ENCODE results near the gene M6PR.

Gene M6PR

DNA sequence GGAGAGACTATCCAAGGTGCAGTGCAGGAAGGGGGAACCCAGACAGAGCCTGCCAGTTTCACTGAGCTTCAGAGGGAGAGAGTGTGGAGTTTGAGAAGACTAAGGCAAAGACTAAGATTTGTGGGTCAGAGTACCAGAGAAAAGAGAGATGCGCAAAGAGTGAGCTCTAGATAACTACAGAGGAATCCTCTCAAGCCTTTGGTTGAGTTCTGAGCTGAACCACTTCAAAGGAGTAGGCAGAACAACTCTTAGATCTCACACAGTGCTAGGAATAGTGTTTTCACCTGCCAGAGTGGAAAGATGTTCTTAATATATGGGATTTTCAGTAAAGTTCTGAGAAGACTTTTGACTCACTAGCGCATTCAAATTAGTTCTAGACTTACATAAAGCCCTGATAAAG is 10.7 kb upstream of the M6PR start:
- TF ChIP-seq, protein P1, sequence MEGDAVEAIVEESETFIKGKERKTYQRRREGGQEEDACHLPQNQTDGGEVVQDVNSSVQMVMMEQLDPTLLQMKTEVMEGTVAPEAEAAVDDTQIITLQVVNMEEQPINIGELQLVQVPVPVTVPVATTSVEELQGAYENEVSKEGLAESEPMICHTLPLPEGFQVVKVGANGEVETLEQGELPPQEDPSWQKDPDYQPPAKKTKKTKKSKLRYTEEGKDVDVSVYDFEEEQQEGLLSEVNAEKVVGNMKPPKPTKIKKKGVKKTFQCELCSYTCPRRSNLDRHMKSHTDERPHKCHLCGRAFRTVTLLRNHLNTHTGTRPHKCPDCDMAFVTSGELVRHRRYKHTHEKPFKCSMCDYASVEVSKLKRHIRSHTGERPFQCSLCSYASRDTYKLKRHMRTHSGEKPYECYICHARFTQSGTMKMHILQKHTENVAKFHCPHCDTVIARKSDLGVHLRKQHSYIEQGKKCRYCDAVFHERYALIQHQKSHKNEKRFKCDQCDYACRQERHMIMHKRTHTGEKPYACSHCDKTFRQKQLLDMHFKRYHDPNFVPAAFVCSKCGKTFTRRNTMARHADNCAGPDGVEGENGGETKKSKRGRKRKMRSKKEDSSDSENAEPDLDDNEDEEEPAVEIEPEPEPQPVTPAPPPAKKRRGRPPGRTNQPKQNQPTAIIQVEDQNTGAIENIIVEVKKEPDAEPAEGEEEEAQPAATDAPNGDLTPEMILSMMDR (IDR thresholded peaks at IDR 0.05; ENCODE audit: low read depth, low read length), result no peak
- no peak overlapping the region for H3K4me3 ChIP-seq (ENCODE audit: low read depth, low read length)

DNA sequence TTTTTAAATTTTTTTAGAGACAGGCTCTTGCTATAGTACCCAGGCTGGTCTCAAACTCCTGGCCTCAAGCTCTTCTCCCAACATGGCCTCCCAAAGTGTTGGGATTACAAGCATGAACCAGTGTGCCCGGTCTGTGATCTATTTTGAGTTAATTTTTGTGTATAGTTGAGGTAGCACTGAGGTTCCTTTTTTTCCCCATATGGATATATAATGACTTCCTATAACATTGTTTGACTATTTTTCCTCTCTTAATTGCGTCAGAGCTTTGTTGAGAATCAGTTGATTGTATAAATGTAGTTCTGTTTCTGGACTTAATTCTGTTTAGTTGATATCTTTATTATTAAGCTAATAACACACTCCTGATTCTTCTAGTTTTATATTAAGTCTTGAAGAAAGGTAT is 8.6 kb upstream of the M6PR start:
- TF ChIP-seq, protein P1 (IDR thresholded peaks at IDR 0.05; ENCODE audit: low read depth, low read length), result no peak
- no peak overlapping the region for H3K4me3 ChIP-seq (ENCODE audit: low read depth, low read length)

DNA sequence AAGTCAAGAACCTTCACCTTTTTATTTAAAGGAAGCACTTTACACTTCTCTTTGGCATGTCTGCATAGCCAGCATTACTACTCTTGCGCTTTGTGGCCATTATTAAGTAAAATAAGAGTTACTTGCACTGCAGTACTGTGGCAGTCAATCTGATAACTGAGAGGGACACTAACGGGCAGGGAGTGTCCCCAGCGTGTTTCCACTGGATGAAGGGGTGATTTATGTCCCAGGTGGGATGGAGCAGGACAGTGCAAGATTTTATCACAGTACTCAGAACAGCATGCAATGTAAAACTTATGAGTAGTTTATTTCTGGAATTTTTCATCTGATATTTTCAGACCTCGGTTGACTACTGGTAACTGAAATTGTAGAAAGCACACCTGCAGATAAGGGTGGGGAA is 8.1 kb upstream of the M6PR start:
- no peak overlapping the region for H3K4me3 ChIP-seq (ENCODE audit: low read depth, low read length)
- TF ChIP-seq, protein P1 (IDR thresholded peaks at IDR 0.05; ENCODE audit: low read depth, low read length), result no peak

DNA sequence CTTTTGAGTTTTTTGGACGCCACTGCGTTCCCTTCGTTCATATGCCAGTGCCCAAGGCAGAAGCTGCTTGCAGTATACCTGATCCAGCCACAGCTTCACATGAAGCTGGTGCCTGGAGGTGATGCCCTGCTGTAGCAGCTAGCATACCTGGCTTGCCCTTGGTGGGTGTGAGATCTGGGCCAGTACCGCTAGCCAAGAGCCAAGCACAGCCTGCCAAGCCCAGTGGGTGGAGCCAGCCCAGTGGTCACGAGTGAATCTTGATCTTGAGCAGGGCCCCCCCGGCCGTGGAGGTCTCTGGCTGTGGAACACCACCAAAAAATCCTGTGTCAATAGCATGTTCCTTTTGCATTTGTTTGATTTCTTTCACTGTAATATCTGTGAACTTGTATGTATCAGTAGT is 7.3 kb upstream of the M6PR start:
- H3K4me3 ChIP-seq (ENCODE audit: low read depth, low read length), result no peak overlapping the region
- TF ChIP-seq, protein P1 (IDR thresholded peaks at IDR 0.05; ENCODE audit: low read depth, low read length), result no peak

DNA sequence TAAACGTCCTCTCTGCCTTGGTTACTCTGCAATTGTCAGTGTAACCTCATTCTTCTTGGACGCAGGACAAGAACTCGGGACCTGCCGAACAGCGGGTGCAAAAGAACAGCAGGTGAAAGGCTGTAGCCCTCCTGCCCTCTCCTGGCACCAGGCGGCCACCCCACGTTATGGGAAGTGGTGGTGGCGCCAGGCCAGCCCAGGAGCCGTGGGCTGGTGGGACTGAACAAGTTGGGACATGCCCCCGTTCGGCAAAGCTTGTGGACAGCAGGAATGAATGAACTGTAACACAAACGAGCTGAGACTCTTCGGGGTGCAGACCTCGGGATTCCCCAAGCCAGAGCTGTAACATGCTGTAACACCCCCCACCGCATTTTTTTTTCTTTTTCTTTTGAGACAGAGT is 6.6 kb upstream of the M6PR start:
- no peak overlapping the region for H3K4me3 ChIP-seq (ENCODE audit: low read depth, low read length)
- TF ChIP-seq, protein P1 (IDR thresholded peaks at IDR 0.05; ENCODE audit: low read depth, low read length), result no peak

DNA sequence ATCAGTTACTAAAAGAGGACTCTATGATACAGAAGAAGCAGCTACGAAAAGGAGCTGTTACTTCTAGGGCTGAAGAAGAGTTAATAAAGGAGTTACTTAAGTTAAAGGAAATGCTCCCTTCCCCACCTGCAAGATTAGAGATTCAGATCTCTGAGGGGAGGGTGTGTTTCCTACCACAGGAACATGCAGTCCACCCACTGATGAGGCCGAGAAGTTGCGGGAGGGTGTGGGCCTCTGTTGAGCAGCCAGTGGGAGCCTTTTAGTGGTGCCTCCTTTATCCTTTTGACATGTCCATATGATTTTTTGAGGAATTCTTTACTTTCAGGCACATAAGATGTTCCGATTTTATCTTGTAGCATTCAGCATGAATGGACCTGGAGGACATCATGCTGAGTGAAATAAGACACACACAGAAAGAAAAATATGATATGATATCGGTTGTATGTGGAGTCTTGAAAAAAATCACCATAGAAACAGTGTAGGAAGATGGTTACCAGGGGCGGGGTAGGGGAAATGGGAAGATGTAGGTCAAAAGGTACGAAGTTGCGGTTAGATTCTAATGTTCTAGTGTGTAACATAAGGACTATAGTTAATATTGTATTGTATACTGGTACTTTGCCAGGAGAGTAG is 4.4 kb upstream of the M6PR start:
- TF ChIP-seq, protein P1 (IDR thresholded peaks at IDR 0.05; ENCODE audit: low read depth, low read length), result no peak
- H3K4me3 ChIP-seq (ENCODE audit: low read depth, low read length), result no peak overlapping the region

DNA sequence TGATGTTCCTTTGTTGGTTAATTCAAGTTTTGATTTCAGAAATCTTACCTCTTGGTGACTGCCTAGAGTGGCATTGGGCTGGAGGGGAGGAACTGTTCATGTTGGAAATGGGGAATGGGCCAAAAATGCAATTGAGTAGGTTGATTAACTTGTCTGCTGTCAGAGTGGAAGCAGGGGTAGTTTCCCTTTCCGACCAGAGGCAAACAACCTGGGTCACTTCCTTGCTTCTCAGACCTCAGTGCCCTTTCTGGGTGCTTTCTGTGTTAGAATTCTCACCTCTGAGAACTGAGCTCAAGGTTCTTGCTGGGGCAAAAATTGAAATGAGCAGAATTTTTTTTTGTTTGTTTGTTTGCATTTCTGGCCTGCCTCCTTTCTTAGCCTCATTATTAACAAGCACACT is 2.3 kb upstream of the M6PR start:
- TF ChIP-seq, protein P1 (IDR thresholded peaks at IDR 0.05; ENCODE audit: low read depth, low read length), result no peak
- H3K4me3 ChIP-seq (ENCODE audit: low read depth, low read length), result no peak overlapping the region

Data from WI38 (cell line).